H1 (cell line): Measurements from ENCODE around the gene AP2A2. TPM values are rescaled to one million over a fixed set of nuclear protein-coding genes. Genes with fewer than 3 reads are reported as not detected.

Experiments used
- POLR2AphosphoS5 ChIP-seq: IDR thresholded peaks from 2 replicates; pipeline ENCODE4 v1.6.1; 2011; ENCODE audit warnings: low read depth, low read length
- SIX5 ChIP-seq: IDR thresholded peaks from 2 replicates; pipeline ENCODE4 v1.6.1; 2011; ENCODE audit warnings: mild to moderate bottlenecking, low read depth, low read length
- SP2 ChIP-seq: IDR thresholded peaks from 2 replicates; pipeline ENCODE4 v1.6.1; 2012; ENCODE audit warnings: mild to moderate bottlenecking, low read length, inconsistent platforms
- SUZ12 ChIP-seq: fragments of 200-600 bp; sonication (generic); IDR thresholded peaks from 2 replicates; pipeline ENCODE4 v1.6.1; 2012; ENCODE audit warnings: mild to moderate bottlenecking, inconsistent platforms, low read length, moderate library complexity, mixed read lengths
- TCF12 ChIP-seq: IDR thresholded peaks from 2 replicates; pipeline ENCODE4 v1.6.1; 2011; ENCODE audit warnings: low read depth, mild to moderate bottlenecking, low read length
- polyA plus RNA-seq, 7 experiments: library from polyadenylated mRNA; depleted of rRNA in 3 of 7; stranded (reverse) in 5 of 7; unstranded in 2 of 7; fragments of >200 nt in 5 of 7; fragments of 200-250 nt in 2 of 7; gene quantifications; 1 replicate in 5 of 7; 2 replicates in 1 of 7; 4 replicates in 1 of 7; pipeline versions ENCODE4 v1.2.1 to v1.2.3, GENCODE V29; 2011 to 2013; ENCODE audit warnings: missing spikeins in 2 of 7, mixed read lengths in 2 of 7
- total RNA-seq: library from RNA; stranded (reverse); fragmentation: NEBNext Ultra II Directional; extraction: Animal tissue kit (Norgen Biotek cat#: 25700); gene quantifications from 2 replicates; pipeline ENCODE4 v1.2.1, GENCODE V29; 2021
- TF ChIP-seq, protein P1 (sequence below), 3 experiments: IDR thresholded peaks; 1 replicate in 2 of 3; 2 replicates in 1 of 3; pipeline versions ENCODE4 v1.5.1 to v1.6.1; 2011; ENCODE audit warnings: low read length in 3 of 3, mild to moderate bottlenecking in 3 of 3, inconsistent platforms in 2 of 3, low read depth in 1 of 3, moderate library complexity in 1 of 3; ENCODE audit not compliant: insufficient read depth in 1 of 3; ENCODE audit errors: control extremely low read depth in 1 of 3

The AP2A2 gene
- total and polyA plus RNA-seq, 2 of the 8 experiments (the other 6 are each of a cell fraction or from before 2014, with no cell fraction given), result 50.0 to 65.0 TPM

DNA sequence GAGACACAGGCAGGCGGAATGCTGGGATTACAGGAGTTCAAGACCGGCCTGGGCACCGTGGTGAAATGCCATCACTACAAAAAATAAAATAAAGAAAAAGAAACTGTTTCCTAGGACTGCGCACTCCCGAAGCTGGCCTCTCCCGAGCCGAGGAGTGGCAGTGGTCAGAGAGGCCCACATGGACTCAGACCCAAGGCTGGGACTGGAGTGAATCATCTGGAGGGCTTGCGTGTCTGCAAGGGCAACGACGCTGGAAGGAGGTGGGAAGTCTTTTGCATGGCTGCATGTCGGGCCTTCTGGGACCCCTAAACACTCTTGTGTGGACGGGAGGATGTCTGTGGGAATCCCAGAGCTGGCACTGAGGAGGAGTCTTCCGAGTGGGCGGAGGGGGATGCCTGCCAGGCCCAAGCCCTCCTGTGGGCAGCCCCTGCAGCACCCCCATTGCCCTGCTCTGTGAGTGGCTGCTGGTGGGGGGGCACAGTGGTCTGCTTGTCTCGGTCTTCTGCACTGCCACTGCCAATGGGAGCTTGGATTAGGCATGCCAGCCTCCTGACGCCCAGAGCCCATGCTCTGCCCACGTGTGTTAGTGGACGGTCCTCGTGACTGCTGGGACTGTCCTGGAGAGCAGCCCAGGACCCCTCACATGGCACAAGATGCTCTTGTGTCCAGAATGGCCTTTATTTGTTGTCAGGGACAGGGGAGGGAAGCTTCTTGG, 1.8 kb upstream of the AP2A2 start (continued):
- TF ChIP-seq, protein P1, sequence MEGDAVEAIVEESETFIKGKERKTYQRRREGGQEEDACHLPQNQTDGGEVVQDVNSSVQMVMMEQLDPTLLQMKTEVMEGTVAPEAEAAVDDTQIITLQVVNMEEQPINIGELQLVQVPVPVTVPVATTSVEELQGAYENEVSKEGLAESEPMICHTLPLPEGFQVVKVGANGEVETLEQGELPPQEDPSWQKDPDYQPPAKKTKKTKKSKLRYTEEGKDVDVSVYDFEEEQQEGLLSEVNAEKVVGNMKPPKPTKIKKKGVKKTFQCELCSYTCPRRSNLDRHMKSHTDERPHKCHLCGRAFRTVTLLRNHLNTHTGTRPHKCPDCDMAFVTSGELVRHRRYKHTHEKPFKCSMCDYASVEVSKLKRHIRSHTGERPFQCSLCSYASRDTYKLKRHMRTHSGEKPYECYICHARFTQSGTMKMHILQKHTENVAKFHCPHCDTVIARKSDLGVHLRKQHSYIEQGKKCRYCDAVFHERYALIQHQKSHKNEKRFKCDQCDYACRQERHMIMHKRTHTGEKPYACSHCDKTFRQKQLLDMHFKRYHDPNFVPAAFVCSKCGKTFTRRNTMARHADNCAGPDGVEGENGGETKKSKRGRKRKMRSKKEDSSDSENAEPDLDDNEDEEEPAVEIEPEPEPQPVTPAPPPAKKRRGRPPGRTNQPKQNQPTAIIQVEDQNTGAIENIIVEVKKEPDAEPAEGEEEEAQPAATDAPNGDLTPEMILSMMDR (IDR thresholded peaks at IDR 0.05; ENCODE audit: control extremely low read depth in 1 of 3, insufficient read depth in 1 of 3, low read depth in 1 of 3, low read length in 3 of 3), result no peak
- TF ChIP-seq POLR2AphosphoS5 (no peak), SIX5 (no peak), SUZ12 (no peak), TCF12 (no peak), SP2 (no peak)
